Epithelial cell of proximal tubule (primary cell): ENCODE measurements around the gene SLC9A2. TPM values are rescaled to one million over a fixed set of nuclear protein-coding genes. Genes with fewer than 3 reads are reported as not detected.

Experiments
- DNase-seq: peaks from one replicate; pipeline ENCODE4 v3.0.0-alpha.2; 2011; ENCODE audit warnings: low read depth
- H3K4me3 ChIP-seq: 2 replicates; pipeline ENCODE4 v1.5.1; 2011; ENCODE audit warnings: low read depth, mild to moderate bottlenecking, low read length
- total RNA-seq: library from RNA; depleted of rRNA; stranded (reverse); fragments of >200 nt; gene quantifications from 2 replicates; pipeline ENCODE4 v1.2.3, GENCODE V29; 2015
- TF ChIP-seq, protein P1 (sequence below): conservative IDR thresholded peaks from 2 replicates; pipeline ENCODE4 v1.5.1; 2012; ENCODE audit warnings: low read depth, mild to moderate bottlenecking, low read length

Gene SLC9A2
- total RNA-seq, 1 donor from 2014 or later: 0.86 TPM

- DNase-seq: no peak
- TF ChIP-seq, protein P1, sequence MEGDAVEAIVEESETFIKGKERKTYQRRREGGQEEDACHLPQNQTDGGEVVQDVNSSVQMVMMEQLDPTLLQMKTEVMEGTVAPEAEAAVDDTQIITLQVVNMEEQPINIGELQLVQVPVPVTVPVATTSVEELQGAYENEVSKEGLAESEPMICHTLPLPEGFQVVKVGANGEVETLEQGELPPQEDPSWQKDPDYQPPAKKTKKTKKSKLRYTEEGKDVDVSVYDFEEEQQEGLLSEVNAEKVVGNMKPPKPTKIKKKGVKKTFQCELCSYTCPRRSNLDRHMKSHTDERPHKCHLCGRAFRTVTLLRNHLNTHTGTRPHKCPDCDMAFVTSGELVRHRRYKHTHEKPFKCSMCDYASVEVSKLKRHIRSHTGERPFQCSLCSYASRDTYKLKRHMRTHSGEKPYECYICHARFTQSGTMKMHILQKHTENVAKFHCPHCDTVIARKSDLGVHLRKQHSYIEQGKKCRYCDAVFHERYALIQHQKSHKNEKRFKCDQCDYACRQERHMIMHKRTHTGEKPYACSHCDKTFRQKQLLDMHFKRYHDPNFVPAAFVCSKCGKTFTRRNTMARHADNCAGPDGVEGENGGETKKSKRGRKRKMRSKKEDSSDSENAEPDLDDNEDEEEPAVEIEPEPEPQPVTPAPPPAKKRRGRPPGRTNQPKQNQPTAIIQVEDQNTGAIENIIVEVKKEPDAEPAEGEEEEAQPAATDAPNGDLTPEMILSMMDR: no peak
- peak overlapping the region; percentile 63 for H3K4me3 ChIP-seq
Observed at GRCh38 chr2:102618452-102619413, 620 bp upstream of the SLC9A2 start.

- no peak for DNase-seq
- no peak overlapping the region for H3K4me3 ChIP-seq
- TF ChIP-seq, protein P1: no peak
Observed at GRCh38 chr2:102620332-102620731, 979 bp downstream of the SLC9A2 start.

GRCh38 chr2:102621630-102622029 lies 2.3 kb downstream of the SLC9A2 start:
- TF ChIP-seq, protein P1: no peak
- no peak overlapping the region for H3K4me3 ChIP-seq
- DNase-seq: no peak

GRCh38 chr2:102622646-102623045 lies 3.3 kb downstream of the SLC9A2 start:
- no peak overlapping the region for H3K4me3 ChIP-seq
- TF ChIP-seq, protein P1: no peak
- no peak for DNase-seq

DNA sequence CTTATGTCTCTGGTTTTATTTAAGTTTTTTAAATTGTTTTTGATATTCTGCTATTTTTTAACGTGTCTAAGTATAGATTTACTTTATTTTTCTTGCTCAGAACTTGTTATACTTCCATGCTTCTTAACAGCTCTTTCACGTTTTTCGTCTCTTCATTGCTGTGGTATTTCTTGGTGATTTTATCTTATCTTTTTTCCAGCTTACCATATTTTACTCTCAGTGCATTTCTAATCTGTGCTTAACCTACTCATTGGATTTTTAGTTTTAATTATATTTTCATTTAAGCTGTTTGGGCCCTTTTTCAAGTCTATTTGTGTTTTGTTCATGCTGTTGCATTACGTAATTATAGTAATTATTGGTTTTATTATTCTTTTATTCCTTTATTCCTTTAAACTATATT lies 11.1 kb downstream of the SLC9A2 start:
- H3K4me3 ChIP-seq: no peak overlapping the region
- TF ChIP-seq, protein P1: no peak
- no peak for DNase-seq

DNA sequence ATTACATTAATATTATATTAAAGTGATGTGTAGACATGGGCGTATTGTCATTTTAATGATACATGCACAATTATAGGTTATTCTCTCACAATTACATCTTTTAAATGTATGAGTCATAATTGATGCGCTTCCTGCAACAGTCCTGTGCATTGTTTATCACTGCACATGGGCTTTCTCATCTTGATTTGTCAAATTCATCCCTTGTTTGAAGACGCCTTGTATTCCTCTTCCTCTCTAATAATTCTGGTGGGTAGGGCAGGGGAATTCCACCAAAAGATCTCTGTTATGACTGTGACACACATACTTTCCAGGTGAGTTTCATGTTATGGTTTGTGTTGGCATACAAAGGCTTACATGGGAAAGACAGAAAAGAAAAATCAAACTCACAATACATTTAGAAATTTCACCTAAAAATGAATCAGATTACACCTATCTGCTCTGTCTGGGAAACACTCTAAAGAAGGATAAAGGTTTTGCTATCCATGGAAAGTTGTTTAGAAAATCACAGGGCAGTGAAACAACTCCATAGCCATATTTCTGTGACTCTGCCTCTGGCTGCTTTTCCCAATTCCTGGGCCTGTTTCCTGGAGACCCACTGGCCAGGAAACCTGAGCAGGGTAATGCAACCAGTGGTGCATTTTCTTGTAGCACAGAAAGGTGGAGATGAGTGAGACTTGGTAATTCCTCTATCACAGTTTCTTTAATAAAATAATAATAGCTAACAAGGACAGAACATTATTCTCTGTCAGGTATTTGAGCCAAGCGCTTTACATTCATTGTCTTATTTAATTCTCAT lies 13.2 kb downstream of the SLC9A2 start:
- TF ChIP-seq, protein P1: no peak
- no peak for DNase-seq

More for the DNA sequence above, 13.2 kb downstream of the SLC9A2 start:
- H3K4me3 ChIP-seq: no peak overlapping the region
